GM12878 (cell line): ENCODE measurements around the gene VAC14. TPM values are rescaled to one million over a fixed set of nuclear protein-coding genes. Genes with fewer than 3 reads are reported as not detected.

Experiments used
- ATAC-seq: fragments of 200-7000 bp; cut with Tn5 transposase; 3 replicates; pipeline ENCODE4 v1.9.1; 2020; ENCODE audit warnings: mild to moderate bottlenecking, moderate library complexity
- BruUV-seq: library from RNA; stranded (reverse); fragments of 400-500 nt; replicated peaks from 2 replicates; lab custom pipeline; 2021; lab: Mats Ljungman, UMichigan
- CTCF ChIA-PET: fragments of 300-600 bp; sonication (Branson Sonifier 250); formaldehyde crosslinking; extraction: SDS; loops from one replicate; lab custom pipeline; 2021; ENCODE audit warnings: inconsistent platforms; lab: Yijun Ruan, JAX
- POLR2A ChIA-PET: fragments of 350-600 bp; formaldehyde crosslinking; extraction: SDS; loops from one replicate; lab custom pipeline; 2021; ENCODE audit warnings: inconsistent platforms; lab: Charles Lee
- RAD21 ChIA-PET: fragments of 300-600 bp; sonication (Branson Sonifier 250); formaldehyde crosslinking; loops from one replicate; lab custom pipeline; 2023; ENCODE audit warnings: antibody characterized with exemption; ENCODE audit not compliant: unreplicated experiment; lab: Charles Lee
- SMC1A ChIA-PET: fragments of 300-600 bp; sonication (Branson Sonifier 250); formaldehyde crosslinking; loops from one replicate; lab custom pipeline; 2023; ENCODE audit not compliant: unreplicated experiment, uncharacterized antibody; lab: Charles Lee
- DNase-seq: peaks from one replicate; pipeline ENCODE4 v3.0.0-alpha.2; 2011; ENCODE audit warnings: low read depth, low spot score
- FAIRE-seq: peaks from 3 replicates; lab custom pipeline; 2011; peaks lifted over from hg19 to GRCh38; lab: Jason Lieb, UNC
- H2AFZ ChIP-seq: 2 replicates; pipeline ENCODE4 v1.6.0; 2011; ENCODE audit warnings: low read depth, low read length, control low read depth; ENCODE audit not compliant: control insufficient read depth
- H3K27ac ChIP-seq: 2 replicates; pipeline ENCODE4 v1.5.1; 2011; ENCODE audit warnings: control low read depth; ENCODE audit not compliant: control insufficient read depth, insufficient read depth
- H3K27me3 ChIP-seq, 2 experiments: replicated peaks in 1 of 2; 2 replicates each; pipeline versions ENCODE4 v1.6.0 to v1.6.1; 2011; ENCODE audit warnings: low read length in 1 of 2; ENCODE audit not compliant: control insufficient read depth in 2 of 2, insufficient read depth in 2 of 2
- H3K36me3 ChIP-seq, 2 experiments: 2 replicates each; pipeline ENCODE4 v1.5.1; 2011; ENCODE audit warnings: low read length in 1 of 2; ENCODE audit not compliant: control insufficient read depth in 2 of 2, insufficient read depth in 2 of 2
- H3K4me1 ChIP-seq: 2 replicates; pipeline ENCODE4 v1.6.1; 2011; ENCODE audit warnings: mild to moderate bottlenecking, low read length, moderate library complexity, mixed read lengths; ENCODE audit not compliant: control insufficient read depth, insufficient read depth
- H3K4me2 ChIP-seq: 2 replicates; pipeline ENCODE4 v1.6.0; 2011; ENCODE audit warnings: control low read depth; ENCODE audit not compliant: control insufficient read depth, insufficient read depth
- H3K4me3 ChIP-seq: fragments of 200-600 bp; sonication (generic); 2 replicates; pipeline ENCODE4 v1.5.1; 2016
- H3K79me2 ChIP-seq: 2 replicates; pipeline ENCODE4 v1.6.0; 2011; ENCODE audit warnings: low read length; ENCODE audit not compliant: control insufficient read depth, insufficient read depth
- H3K9ac ChIP-seq: 2 replicates; pipeline ENCODE4 v1.8.0; 2011; ENCODE audit warnings: low read length, control low read depth, mixed read lengths; ENCODE audit not compliant: control insufficient read depth, insufficient read depth
- H3K9me3 ChIP-seq: replicated peaks from 3 replicates; pipeline ENCODE4 v1.5.1; 2011; ENCODE audit warnings: mild to moderate bottlenecking, low read length; ENCODE audit not compliant: control insufficient read depth, insufficient read depth
- H4K20me1 ChIP-seq: 2 replicates; pipeline ENCODE4 v1.6.0; 2011; ENCODE audit not compliant: control insufficient read depth, insufficient read depth
- CBX5 ChIP-seq: sonication (generic); IDR thresholded peaks from 2 replicates; pipeline ENCODE4 v1.6.1; 2016; ENCODE audit warnings: low read depth, moderate library complexity, mild to moderate bottlenecking, inconsistent platforms
- EED ChIP-seq: sonication (generic); IDR thresholded peaks from 2 replicates; pipeline ENCODE4 v1.6.1; 2016; ENCODE audit warnings: antibody characterized with exemption, low read depth
- ESRRA ChIP-seq: IDR thresholded peaks from 2 replicates; pipeline ENCODE4 v1.6.1; 2012; ENCODE audit warnings: mild to moderate bottlenecking, low read length, improper control_type of control experiment
- POLR2AphosphoS5 ChIP-seq: IDR thresholded peaks from 2 replicates; pipeline ENCODE4 v1.6.1; 2011; ENCODE audit warnings: mild to moderate bottlenecking, low read length, inconsistent platforms
- RAD21 ChIP-seq: IDR thresholded peaks from 2 replicates; pipeline ENCODE4 v1.6.1; 2011; ENCODE audit warnings: mild to moderate bottlenecking, low read depth, low read length, moderate library complexity; ENCODE audit not compliant: insufficient read depth
- REST ChIP-seq: IDR thresholded peaks from 2 replicates; pipeline ENCODE4 v1.6.1; 2012; ENCODE audit warnings: mild to moderate bottlenecking, low read depth, low read length
- WGBS: methylation state at CpG from one replicate; pipeline ENCODE4 v1.1.6; 2016; ENCODE audit warnings: low lambda C conversion rate; ENCODE audit not compliant: insufficient replicate concordance, insufficient coverage; ENCODE audit errors: missing lambda C conversion rate; 5-methylcytosine and 5-hydroxymethylcytosine counted together
- in situ Hi-C: fragments of 300-500 bp; cut with MboI; formaldehyde crosslinking; loops from 9 replicates; pipeline ENCODE4 v1.14.3; 2018; ENCODE audit warnings: mixed read lengths
- intact Hi-C: fragments of 100-400 bp; cut with micrococcal nuclease; formaldehyde crosslinking; loops from one replicate; pipeline ENCODE4 v1.14.2; 2022; ENCODE audit not compliant: unreplicated experiment
- polyA plus RNA-seq, 11 experiments: library from polyadenylated mRNA; depleted of rRNA in 4 of 11; unstranded in 6 of 11; stranded (reverse) in 5 of 11; fragments of >200 nt; fragmentation: Nextera tagmentation in 4 of 11; fragmentation: Illumina TruSeq in 1 of 11; extraction: Ambion mirVana in 4 of 11; extraction: Trizol in 1 of 11; gene quantifications; 1 replicate in 1 of 11; 2 replicates in 10 of 11; pipeline versions ENCODE4 v1.2.1 to v1.2.3, GENCODE V29; 2011 to 2016; ENCODE audit warnings: inconsistent platforms in 2 of 11, missing spikeins in 2 of 11, low read depth in 1 of 11
- total RNA-seq, 4 experiments: library from RNA; depleted of rRNA in 3 of 4; stranded (reverse); fragments of >200 nt in 3 of 4; fragmentation: Illumina TruSeq in 1 of 4; extraction: Trizol in 1 of 4; gene quantifications; 2 replicates each; pipeline versions ENCODE4 v1.2.1 to v1.2.3, GENCODE V29; 2013 to 2021
- TF ChIP-seq, protein P1 (sequence below): fragments of 150-350 bp; IDR thresholded peaks from 2 replicates; pipeline ENCODE4 v1.6.1; 2016; ENCODE audit warnings: low read depth, low read length

Gene VAC14
- total and polyA plus RNA-seq, 10 of the 15 experiments (the other 5 are each of a cell fraction or from before 2014, with no cell fraction given): 1.3 to 45.5 (median 25.5) TPM

GRCh38 chr16:70770291-70770625 lies 30.7 kb downstream of the VAC14 start (continued):
- TF ChIP-seq REST (no peak), POLR2AphosphoS5 (no peak)
- TF ChIP-seq, protein P1, sequence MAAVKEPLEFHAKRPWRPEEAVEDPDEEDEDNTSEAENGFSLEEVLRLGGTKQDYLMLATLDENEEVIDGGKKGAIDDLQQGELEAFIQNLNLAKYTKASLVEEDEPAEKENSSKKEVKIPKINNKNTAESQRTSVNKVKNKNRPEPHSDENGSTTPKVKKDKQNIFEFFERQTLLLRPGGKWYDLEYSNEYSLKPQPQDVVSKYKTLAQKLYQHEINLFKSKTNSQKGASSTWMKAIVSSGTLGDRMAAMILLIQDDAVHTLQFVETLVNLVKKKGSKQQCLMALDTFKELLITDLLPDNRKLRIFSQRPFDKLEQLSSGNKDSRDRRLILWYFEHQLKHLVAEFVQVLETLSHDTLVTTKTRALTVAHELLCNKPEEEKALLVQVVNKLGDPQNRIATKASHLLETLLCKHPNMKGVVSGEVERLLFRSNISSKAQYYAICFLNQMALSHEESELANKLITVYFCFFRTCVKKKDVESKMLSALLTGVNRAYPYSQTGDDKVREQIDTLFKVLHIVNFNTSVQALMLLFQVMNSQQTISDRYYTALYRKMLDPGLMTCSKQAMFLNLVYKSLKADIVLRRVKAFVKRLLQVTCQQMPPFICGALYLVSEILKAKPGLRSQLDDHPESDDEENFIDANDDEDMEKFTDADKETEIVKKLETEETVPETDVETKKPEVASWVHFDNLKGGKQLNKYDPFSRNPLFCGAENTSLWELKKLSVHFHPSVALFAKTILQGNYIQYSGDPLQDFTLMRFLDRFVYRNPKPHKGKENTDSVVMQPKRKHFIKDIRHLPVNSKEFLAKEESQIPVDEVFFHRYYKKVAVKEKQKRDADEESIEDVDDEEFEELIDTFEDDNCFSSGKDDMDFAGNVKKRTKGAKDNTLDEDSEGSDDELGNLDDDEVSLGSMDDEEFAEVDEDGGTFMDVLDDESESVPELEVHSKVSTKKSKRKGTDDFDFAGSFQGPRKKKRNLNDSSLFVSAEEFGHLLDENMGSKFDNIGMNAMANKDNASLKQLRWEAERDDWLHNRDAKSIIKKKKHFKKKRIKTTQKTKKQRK: no peak

- Histone ChIP-seq H3K4me3 (no peak overlapping the region), H3K4me1 (no peaks in the 10 kb centered on the region), H3K9ac (no peak overlapping the region), H3K36me3 (peaks cover 9 to 11% of the 10 kb centered on the region in 2 experiments; a peak in 3 of 4 replicates), H4K20me1 (no peaks in the 10 kb centered on the region), H3K27ac (no peak overlapping the region), H3K27me3 (no peaks in the 10 kb centered on the region), H3K9me3 (no peaks in the 10 kb centered on the region), H3K4me2 (no peak overlapping the region), H2AFZ (no peak overlapping the region), H3K79me2 (no peaks in the 10 kb centered on the region)
- no TSS peak for BruUV-seq
- ChIA-PET SMC1A (interaction anchor here (1.0 to 1.5 kb wide), 2 partner anchors 89 to 91 kb away, joined by 3 read pairs; no protein-coding TSS in a partner anchor), CTCF (interaction anchor here (1.0 to 2.2 kb wide), 6 partner anchors 15 to 115 kb away, joined by 3 to 18 read pairs (median 8); no protein-coding TSS in a partner anchor), POLR2A (no interaction called here), RAD21 (no interaction called here)
- TF ChIP-seq ESRRA: no peak
- no peak for TF ChIP-seq CBX5
- TF ChIP-seq EED: no peak
- TF ChIP-seq RAD21: no peak
- DNase-seq: no peak
- 89% methylated on average over 8 of the region's 8 CpGs for WGBS
- no peak for ATAC-seq
- no peak for FAIRE-seq
- intact Hi-C loops (loop anchor here (10.0 kb wide), 1 partner anchor 175 kb away; no protein-coding TSS in a partner anchor), in situ Hi-C loops (no loop called here)
Observed at GRCh38 chr16:70769761-70770160, 31.2 kb downstream of the VAC14 start.
